ENCODE measurements around the gene STK33.
A peak's percentile ranks its signal among the peaks of the same experiment; 100 is the strongest.

STK33 gene

DNA sequence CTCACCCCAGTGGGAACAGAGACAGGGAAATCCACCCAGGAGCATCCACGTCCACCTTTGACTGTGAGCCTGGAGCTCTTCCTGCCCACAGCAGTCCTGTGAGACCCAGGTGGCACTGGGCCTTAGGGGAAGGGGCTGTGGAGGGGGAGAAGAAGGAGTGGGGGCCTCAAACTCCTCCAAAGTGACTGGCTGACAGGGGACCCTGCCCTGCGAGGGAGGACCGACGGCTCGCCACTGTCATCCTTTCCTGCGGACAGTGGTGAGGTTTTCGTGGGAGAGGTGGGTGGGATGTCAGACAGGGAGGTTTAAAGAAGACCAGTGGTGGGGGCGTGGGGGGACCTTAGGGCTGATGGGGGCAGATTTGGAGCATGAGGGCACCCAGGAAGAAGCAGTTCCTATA is 237.8 kb downstream of the STK33 start:
- no peak overlapping the region for H3K4me3 ChIP-seq (ENCODE audit: low read length)
- no peak for TF ChIP-seq CTCF (IDR thresholded peaks at IDR 0.05; ENCODE audit: insufficient read depth, low read depth, low read length, missing control alignments)
- DNase-seq (ENCODE audit: low read depth): no peak

- TF ChIP-seq CTCF (IDR thresholded peaks at IDR 0.05; ENCODE audit: insufficient read depth, low read depth, low read length, missing control alignments): no peak
- no peak for DNase-seq (ENCODE audit: low read depth)
- no peak overlapping the region for H3K4me3 ChIP-seq (ENCODE audit: low read length)
Observed at GRCh38 chr11:8355416-8355742, 238.6 kb downstream of the STK33 start.

DNA sequence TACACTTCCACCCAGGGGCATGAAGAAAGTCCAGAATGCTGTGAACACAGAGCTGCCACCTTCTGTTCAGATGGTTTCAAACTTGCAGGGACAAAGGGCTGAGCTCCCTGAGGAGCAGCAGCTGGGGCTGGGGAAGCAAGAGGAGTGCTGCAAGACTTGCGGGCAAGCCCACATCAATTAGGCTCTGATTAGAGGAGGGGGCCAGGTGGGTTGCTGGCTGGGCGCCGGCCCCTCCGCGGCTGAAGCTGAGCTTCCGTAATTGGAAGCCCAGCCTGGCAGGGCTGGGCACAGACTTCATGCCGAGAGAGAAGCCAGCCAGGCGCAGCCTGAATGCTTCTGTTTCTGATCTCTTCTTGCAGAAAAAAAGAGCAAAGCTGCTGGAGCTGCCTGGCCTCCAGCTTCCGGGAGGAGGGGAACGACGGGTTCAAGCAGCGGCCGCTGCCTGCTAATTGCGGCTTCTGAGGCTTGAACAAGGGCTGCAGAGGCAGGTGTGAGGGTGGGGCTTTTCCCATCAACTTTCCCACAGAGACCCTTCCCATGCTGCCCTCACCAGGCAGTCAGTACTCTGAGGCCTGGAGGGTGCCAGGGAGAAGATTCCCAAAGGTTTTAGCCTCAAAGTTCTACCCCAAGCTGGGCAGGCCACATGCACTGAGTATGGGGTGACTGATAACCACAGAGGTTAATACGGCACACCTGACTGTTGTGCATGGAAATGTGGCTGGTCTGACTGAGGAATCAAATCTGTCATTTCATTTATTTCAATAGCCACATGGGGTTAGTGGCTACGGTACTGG is 239.2 kb downstream of the STK33 start:
- DNase-seq (ENCODE audit: low read depth): peak; percentile 35
- no peak overlapping the region for H3K4me3 ChIP-seq (ENCODE audit: low read length)
- peak; percentile 36 for TF ChIP-seq CTCF (IDR thresholded peaks at IDR 0.05; ENCODE audit: insufficient read depth, low read depth, low read length, missing control alignments)

- DNase-seq (ENCODE audit: low read depth): peak; percentile 32
- no peak overlapping the region for H3K4me3 ChIP-seq (ENCODE audit: low read length)
- TF ChIP-seq CTCF (IDR thresholded peaks at IDR 0.05; ENCODE audit: insufficient read depth, low read depth, low read length, missing control alignments): no peak
Observed at GRCh38 chr11:8352876-8353505, 241.0 kb downstream of the STK33 start.

- no peak overlapping the region for H3K4me3 ChIP-seq (ENCODE audit: low read length)
- DNase-seq (ENCODE audit: low read depth): no peak
- no peak for TF ChIP-seq CTCF (IDR thresholded peaks at IDR 0.05; ENCODE audit: insufficient read depth, low read depth, low read length, missing control alignments)
Observed at GRCh38 chr11:8352103-8352875, 241.7 kb downstream of the STK33 start.

GRCh38 chr11:8351223-8351622 is 242.8 kb downstream of the STK33 start:
- no peak overlapping the region for H3K4me3 ChIP-seq (ENCODE audit: low read length)
- no peak for TF ChIP-seq CTCF (IDR thresholded peaks at IDR 0.05; ENCODE audit: insufficient read depth, low read depth, low read length, missing control alignments)
- DNase-seq (ENCODE audit: low read depth): no peak

Data from epithelial cell of esophagus (primary cell).